ENCODE results near the gene EDC4. TPM values are rescaled to one million over a fixed set of nuclear protein-coding genes. Genes with fewer than 3 reads are reported as not detected.

The EDC4 gene
- total and polyA plus RNA-seq, 2 of the 8 experiments (the other 6 are each of a cell fraction or from before 2014, with no cell fraction given): 58.5 to 72.7 TPM

GRCh38 chr16:67888331-67888730, 15.5 kb downstream of the EDC4 start:
- H4K20me1 ChIP-seq (replicated peaks in 1 of 2; ENCODE audit: control insufficient read depth in 1 of 2, insufficient read depth in 2 of 2, low read length in 2 of 2): peaks cover 4 to 9% of the 10 kb centered on the region in 2 experiments
- no peak overlapping the region for H2BK20ac ChIP-seq (ENCODE audit: low read length)
- no peak overlapping the region for H4K8ac ChIP-seq (ENCODE audit: extremely low read depth, insufficient read depth, low read length)
- no peak overlapping the region for H3K9ac ChIP-seq (replicated peaks in 1 of 4; ENCODE audit: extremely low read depth in 1 of 4, low read depth in 3 of 4, low read length in 3 of 4)
- H3K4me3 ChIP-seq (ENCODE audit: extremely low read depth in 1 of 4, insufficient read depth in 2 of 4, low read depth in 3 of 4, low read length in 4 of 4): no peak overlapping the region
- H4K5ac ChIP-seq (ENCODE audit: insufficient read length, low read depth, low read length): no peak overlapping the region
- H3K27ac ChIP-seq (ENCODE audit: low read depth, low read length): no peak overlapping the region
- no peak overlapping the region for H3K4ac ChIP-seq (replicated peaks; ENCODE audit: insufficient read length, low read depth, low read length)
- no peak overlapping the region for H2AK5ac ChIP-seq (ENCODE audit: low read depth, low read length)
- TF ChIP-seq SP4 (IDR thresholded peaks at IDR 0.05; ENCODE audit: low read length): no peak
- no peak for TF ChIP-seq TCF12 (IDR thresholded peaks at IDR 0.05; ENCODE audit: low read depth, low read length)
- TF ChIP-seq ATF3 (IDR thresholded peaks at IDR 0.05; ENCODE audit: insufficient read depth, low read depth, low read length): no peak
- TF ChIP-seq CBX5 (IDR thresholded peaks at IDR 0.05; ENCODE audit: low read depth, low read length): no peak
- H3K23ac ChIP-seq (ENCODE audit: insufficient read length): no peak overlapping the region
- peaks cover 5 to 15% (median 11%) of the 10 kb centered on the region in 4 experiments for H3K4me1 ChIP-seq (replicated peaks in 1 of 4; ENCODE audit: control insufficient read depth in 3 of 4, insufficient read depth in 4 of 4, low read length in 3 of 4)
- FAIRE-seq (no peak), DNase-seq (ENCODE audit: low read depth in 1 of 2, low spot score in 2 of 2) (no peak)
- H3K9me3 ChIP-seq (ENCODE audit: insufficient read depth in 2 of 2, low read depth in 1 of 2, low read length in 1 of 2): no peaks in the 10 kb centered on the region
- H4K91ac ChIP-seq (replicated peaks; ENCODE audit: insufficient read length, low read length): no peak overlapping the region
- 93% methylated on average over 3 of the region's 3 CpGs; no CpG with 5 or more reads in 1 of the 2 experiments for WGBS, 2 experiments (ENCODE audit: extremely low coverage in 1 of 2, insufficient coverage in 1 of 2, insufficient read length in 1 of 2, insufficient replicate concordance in 2 of 2, low coverage in 1 of 2, low lambda C conversion rate in 2 of 2, missing lambda C conversion rate in 1 of 2)
- no peak overlapping the region for H2BK12ac ChIP-seq (ENCODE audit: low read depth, low read length)
- H3K79me2 ChIP-seq (ENCODE audit: control insufficient read depth in 1 of 2, insufficient read depth in 2 of 2, low read length in 2 of 2): peaks cover 0 to under 1% of the 10 kb centered on the region in 2 experiments; a peak in 1 of 4 replicates
- H3K18ac ChIP-seq (ENCODE audit: extremely low read depth, low read length): no peak overlapping the region
- H3K27me3 ChIP-seq (replicated peaks in 1 of 4; ENCODE audit: control insufficient read depth in 3 of 4, extremely low read depth in 1 of 4, insufficient read depth in 3 of 4, low read length in 3 of 4): no peaks in the 10 kb centered on the region
- no peak overlapping the region for H3K14ac ChIP-seq (ENCODE audit: insufficient read length)
- no peak overlapping the region for H2BK120ac ChIP-seq (replicated peaks; ENCODE audit: low read depth, low read length)
- H3K36me3 ChIP-seq (ENCODE audit: control insufficient read depth in 2 of 4, insufficient read depth in 4 of 4, low read length in 3 of 4): peaks cover 0 to 2% (median under 1%) of the 10 kb centered on the region in 4 experiments; a peak in 3 of 8 replicates
- no peak overlapping the region for H3K56ac ChIP-seq (replicated peaks; ENCODE audit: insufficient read length, low read depth, low read length)
- no peak overlapping the region for H3K4me2 ChIP-seq (ENCODE audit: insufficient read depth in 1 of 2, low read depth in 2 of 2, low read length in 2 of 2)
- no peaks in the 10 kb centered on the region for H3K79me1 ChIP-seq (ENCODE audit: low read depth, low read length)
- CTCF ChIA-PET (ENCODE audit: partially characterized antibody): interaction anchor here (1.1 to 21.8 kb wide), 5 partner anchors 46 to 225 kb away, joined by 3 to 623 read pairs (median 7); partner anchors contain the start of genes CTRL, DDX28, DUS2 and LCAT
- POLR2A ChIA-PET (ENCODE audit: partially characterized antibody): interaction anchor here (0.6 to 1.3 kb wide), 4 partner anchors 9 to 145 kb away, joined by 3 read pairs; no protein-coding TSS in a partner anchor
- no peak overlapping the region for H2BK5ac ChIP-seq (ENCODE audit: low read depth, low read length)
- no peak overlapping the region for H2AFZ ChIP-seq (ENCODE audit: low read length)
- peaks cover 2% of the 10 kb centered on the region; the same call in 1 of the 2 replicates for H3K23me2 ChIP-seq (ENCODE audit: low read depth, low read length)
- no peak overlapping the region for H2BK15ac ChIP-seq (ENCODE audit: low read length)

Data from H1 (cell line).